DND-41 (cell line): ENCODE results near the gene RABEP1.

Source experiments
- CTCF ChIP-seq: IDR thresholded peaks from 2 replicates; pipeline ENCODE4 v1.5.1; 2012; ENCODE audit warnings: borderline replicate concordance, low read length, moderate library complexity, mild to moderate bottlenecking; ENCODE audit not compliant: poor library complexity, severe bottlenecking; ENCODE audit errors: extremely low read depth
- EZH2 ChIP-seq: IDR thresholded peaks from 3 replicates; pipeline ENCODE4 v1.6.1; 2012; ENCODE audit warnings: borderline replicate concordance, low read depth, mild to moderate bottlenecking, moderate library complexity, low read length, inconsistent platforms; ENCODE audit not compliant: severe bottlenecking

GRCh38 chr17:5269241-5269960 is 12.7 kb upstream of the RABEP1 start:
- TF ChIP-seq CTCF (no peak), EZH2 (no peak)
